ENCODE results near the gene ALDH3A1. TPM values are rescaled to one million over a fixed set of nuclear protein-coding genes. Genes with fewer than 3 reads are reported as not detected.

ALDH3A1 gene
- total RNA-seq, 1 experiment from 2014 or later, result 0.39 TPM

DNA sequence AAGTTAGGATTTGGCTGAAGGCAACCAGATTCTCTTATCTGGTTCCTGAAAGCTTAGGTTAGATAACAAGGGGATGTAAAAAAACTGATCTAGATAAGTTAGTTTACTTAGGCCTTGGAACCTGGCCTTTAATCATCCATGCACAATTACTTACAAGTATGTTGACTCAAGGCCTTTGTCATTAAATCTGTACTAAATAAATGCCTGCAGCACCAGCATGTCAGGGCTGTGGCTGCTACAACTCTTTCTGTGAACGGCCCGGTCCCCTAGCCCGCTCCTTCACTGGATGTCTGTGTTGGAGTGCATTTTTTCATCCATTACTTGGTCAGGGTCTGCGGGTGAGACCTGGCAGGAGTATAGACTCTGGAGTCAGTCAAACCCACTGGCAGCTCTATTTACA, 48.4 kb upstream of the ALDH3A1 start:
- no peak overlapping the region for H2BK20ac ChIP-seq (ENCODE audit: low read depth, low read length, poor library complexity, severe bottlenecking)
- no CpG with 5 or more reads among the region's 4 CpGs for WGBS (ENCODE audit: extremely low coverage, insufficient read length, low lambda C conversion rate)
- peaks cover 21% of the 10 kb centered on the region for H3K9me3 ChIP-seq (ENCODE audit: control insufficient read depth, low read depth, low read length)
- no peak overlapping the region for H3K14ac ChIP-seq (ENCODE audit: insufficient read depth, low read length)
- H2BK5ac ChIP-seq (ENCODE audit: insufficient read length, low read length), result no peak overlapping the region
- no peak overlapping the region for H3K9ac ChIP-seq (ENCODE audit: extremely low read depth, insufficient read length, low read length)
- H4K20me1 ChIP-seq (ENCODE audit: control insufficient read depth, insufficient read depth, insufficient read length), result no peaks in the 10 kb centered on the region
- Mint-ChIP-seq H3K27me3 (ENCODE audit: low read depth) (no peaks in the 10 kb centered on the region), H3K4me1 (no peaks in the 10 kb centered on the region), H3K27ac (no peak overlapping the region), H3K36me3 (ENCODE audit: insufficient read depth in 1 of 3, low read depth in 3 of 3) (peaks cover 36 to 83% (median 72%) of the 10 kb centered on the region in 3 experiments), H3K4me3 (no peak overlapping the region), H3K9me3 (peaks cover 16 to 31% of the 10 kb centered on the region in 2 experiments)
- no peaks in the 10 kb centered on the region for H3K79me2 ChIP-seq (ENCODE audit: insufficient read depth, low read length)
- TF ChIP-seq, protein P1, sequence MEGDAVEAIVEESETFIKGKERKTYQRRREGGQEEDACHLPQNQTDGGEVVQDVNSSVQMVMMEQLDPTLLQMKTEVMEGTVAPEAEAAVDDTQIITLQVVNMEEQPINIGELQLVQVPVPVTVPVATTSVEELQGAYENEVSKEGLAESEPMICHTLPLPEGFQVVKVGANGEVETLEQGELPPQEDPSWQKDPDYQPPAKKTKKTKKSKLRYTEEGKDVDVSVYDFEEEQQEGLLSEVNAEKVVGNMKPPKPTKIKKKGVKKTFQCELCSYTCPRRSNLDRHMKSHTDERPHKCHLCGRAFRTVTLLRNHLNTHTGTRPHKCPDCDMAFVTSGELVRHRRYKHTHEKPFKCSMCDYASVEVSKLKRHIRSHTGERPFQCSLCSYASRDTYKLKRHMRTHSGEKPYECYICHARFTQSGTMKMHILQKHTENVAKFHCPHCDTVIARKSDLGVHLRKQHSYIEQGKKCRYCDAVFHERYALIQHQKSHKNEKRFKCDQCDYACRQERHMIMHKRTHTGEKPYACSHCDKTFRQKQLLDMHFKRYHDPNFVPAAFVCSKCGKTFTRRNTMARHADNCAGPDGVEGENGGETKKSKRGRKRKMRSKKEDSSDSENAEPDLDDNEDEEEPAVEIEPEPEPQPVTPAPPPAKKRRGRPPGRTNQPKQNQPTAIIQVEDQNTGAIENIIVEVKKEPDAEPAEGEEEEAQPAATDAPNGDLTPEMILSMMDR (conservative IDR thresholded peaks at IDR 0.05), result no peak
- H3K56ac ChIP-seq (ENCODE audit: insufficient read length, low read depth, low read length), result no peak overlapping the region
- no peak overlapping the region for H3T11ph ChIP-seq (ENCODE audit: low read length)
- no peaks in the 10 kb centered on the region for H3K4me1 ChIP-seq (ENCODE audit: insufficient read depth, low read length)
- H4K91ac ChIP-seq (ENCODE audit: insufficient read length, low read depth, low read length), result no peak overlapping the region
- H2BK120ac ChIP-seq (ENCODE audit: low read depth, low read length, poor library complexity, severe bottlenecking), result no peak overlapping the region
- no peak for DNase-seq
- H2AFZ ChIP-seq (ENCODE audit: low read length), result no peak overlapping the region
- H3K18ac ChIP-seq (ENCODE audit: insufficient read length, low read depth, low read length), result no peak overlapping the region
- H3K27ac ChIP-seq (ENCODE audit: insufficient read length, low read depth, low read length), result no peak overlapping the region
- no peak overlapping the region for H4K5ac ChIP-seq (ENCODE audit: insufficient read length, low read depth, low read length)
- H2AK5ac ChIP-seq (ENCODE audit: insufficient read length, low read length), result no peak overlapping the region
- H3K23ac ChIP-seq (ENCODE audit: insufficient read length, low read depth, low read length), result no peak overlapping the region
- H4K8ac ChIP-seq (replicated peaks; ENCODE audit: insufficient read length, low read depth, low read length), result no peak overlapping the region
- H3K79me1 ChIP-seq (ENCODE audit: insufficient read depth, low read depth, low read length, poor library complexity, severe bottlenecking), result no peaks in the 10 kb centered on the region
- H3K27me3 ChIP-seq (ENCODE audit: insufficient read depth, low read length), result no peaks in the 10 kb centered on the region
- H2BK12ac ChIP-seq (ENCODE audit: insufficient read length, low read depth, low read length), result no peak overlapping the region
- no peak overlapping the region for H2BK15ac ChIP-seq (ENCODE audit: low read depth, low read length)
- H3K23me2 ChIP-seq (ENCODE audit: insufficient read length, low read depth, low read length, poor library complexity, severe bottlenecking), result no peaks in the 10 kb centered on the region
- H3K4me2 ChIP-seq (ENCODE audit: insufficient read depth, insufficient read length, low read length), result no peak overlapping the region
- H3K4ac ChIP-seq (ENCODE audit: low read depth, low read length), result no peak overlapping the region
